SKM-1 (cell line): ENCODE results near the gene RPN2.

Experiments
- DNase-seq: peaks from one replicate; lab custom pipeline; 2025; ENCODE audit not compliant: unreplicated experiment; lab: John Stamatoyannopoulos, UW

Gene RPN2

GRCh38 chr20:37262505-37262904 is 83.4 kb downstream of the RPN2 start:
- DNase-seq: no peak

DNA sequence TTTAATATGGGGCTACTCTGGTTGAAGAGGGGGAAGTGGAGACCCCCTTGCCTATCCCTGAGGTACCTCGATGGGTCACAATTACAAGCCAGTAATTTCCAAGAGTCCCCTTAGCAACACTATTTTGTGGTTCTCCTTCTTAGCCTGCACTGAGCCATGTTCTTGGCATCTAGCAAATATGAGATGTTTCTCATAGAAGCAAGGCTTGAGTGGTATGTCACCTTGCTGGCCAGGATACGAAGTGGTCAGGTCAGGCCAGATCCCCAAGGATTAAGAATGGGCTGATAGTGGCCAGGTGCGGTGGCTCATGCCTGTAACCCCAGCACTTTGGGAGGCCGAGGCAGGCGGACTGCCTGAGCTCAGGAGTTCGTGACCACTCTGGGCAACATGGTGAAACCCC is 84.6 kb downstream of the RPN2 start:
- DNase-seq: no peak

- DNase-seq: peak; percentile 94
Measured at GRCh38 chr20:37265152-37265551, 86.0 kb downstream of the RPN2 start.

DNA sequence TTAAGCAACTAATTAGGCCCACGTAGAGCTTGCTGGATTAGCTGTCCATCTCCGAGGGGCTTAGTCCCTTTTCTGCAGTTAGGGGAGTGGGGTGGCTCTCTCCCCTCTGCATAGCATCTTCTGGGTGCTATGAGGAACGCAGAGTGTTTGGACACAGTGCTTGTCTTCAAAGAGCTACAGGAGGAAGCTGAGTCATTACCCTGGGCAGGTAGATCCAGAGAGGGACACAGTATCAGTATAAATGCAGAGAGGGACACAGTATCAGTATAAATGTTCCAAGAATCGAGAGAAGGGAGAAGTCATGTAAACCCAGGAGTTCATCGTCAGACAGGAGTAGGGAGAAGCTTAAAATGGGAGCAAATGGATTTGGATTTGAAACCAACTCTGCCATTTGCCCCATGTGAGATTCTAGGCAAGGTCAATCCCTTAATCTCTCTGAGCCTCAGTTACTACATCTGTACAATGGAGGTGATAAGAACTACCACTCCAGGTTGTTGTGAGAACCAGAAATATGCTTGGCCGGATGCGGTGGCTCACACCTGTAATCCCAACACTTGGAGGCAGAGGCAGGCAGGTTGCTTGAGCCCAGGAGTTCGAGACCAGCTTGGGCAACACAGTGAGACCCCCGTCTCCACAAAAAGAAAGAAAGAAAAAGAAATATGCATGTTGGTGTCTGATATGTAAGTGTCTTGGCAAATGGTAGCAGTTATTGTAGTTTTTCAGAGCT is 88.0 kb downstream of the RPN2 start:
- no peak for DNase-seq

DNA sequence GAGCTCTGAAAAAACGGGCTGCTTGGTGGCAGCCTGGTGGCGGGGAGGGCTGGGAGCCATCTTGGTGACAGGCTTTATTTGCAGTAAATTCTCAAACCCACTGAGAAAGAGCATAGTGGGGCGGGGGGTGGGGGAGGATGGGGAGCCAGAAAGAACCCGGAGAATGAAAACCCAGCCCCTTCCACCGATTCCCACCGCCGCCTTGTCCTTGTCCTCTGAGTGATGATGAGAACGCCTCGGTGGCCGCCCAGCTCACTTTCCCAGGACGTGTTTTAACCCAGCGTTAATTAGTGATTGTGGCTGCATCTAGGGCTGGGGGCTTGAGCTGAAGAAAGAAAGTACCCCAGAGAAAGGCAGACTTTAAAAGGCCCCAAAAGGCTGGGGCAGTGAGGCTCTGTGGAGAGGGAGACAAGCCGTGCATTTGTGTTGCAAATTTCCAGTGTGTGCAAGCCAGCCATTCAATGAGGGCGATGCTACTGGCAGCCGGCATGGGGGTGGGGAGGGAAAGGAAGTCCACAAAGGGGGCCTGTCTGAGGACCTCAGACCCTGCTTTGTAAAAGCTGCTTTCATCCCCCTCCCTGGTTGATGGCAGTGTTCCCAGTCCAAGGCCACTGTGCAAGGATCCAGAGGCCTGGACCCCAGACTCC is 88.7 kb downstream of the RPN2 start:
- DNase-seq: no peak

- peak; percentile 83 for DNase-seq
Measured at GRCh38 chr20:37270576-37271420, 91.7 kb downstream of the RPN2 start.

- no peak for DNase-seq
Measured at GRCh38 chr20:37271421-37271768, 92.3 kb downstream of the RPN2 start.

DNA sequence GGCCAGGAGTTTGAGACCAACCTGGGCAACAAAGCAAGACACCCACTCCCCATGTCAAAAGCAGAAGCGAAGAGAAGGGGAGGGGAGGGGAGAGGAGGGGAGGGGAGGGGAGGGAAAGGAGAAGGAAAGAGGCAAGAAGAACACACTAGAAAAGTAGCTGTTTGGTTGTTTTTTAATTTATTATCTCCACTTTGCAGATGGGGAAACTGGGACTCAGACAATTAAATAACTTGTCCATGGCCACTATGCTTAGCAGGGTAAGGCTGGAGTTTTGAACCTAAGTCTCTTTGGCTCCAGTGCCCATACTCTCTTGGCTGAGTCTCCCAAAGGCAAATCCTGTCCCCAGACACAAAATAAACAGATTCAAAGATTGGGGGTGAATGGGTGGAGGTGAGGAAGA is 94.9 kb downstream of the RPN2 start:
- DNase-seq: no peak

- peak; percentile 45 for DNase-seq
Measured at GRCh38 chr20:37274851-37275524, 95.9 kb downstream of the RPN2 start.

DNA sequence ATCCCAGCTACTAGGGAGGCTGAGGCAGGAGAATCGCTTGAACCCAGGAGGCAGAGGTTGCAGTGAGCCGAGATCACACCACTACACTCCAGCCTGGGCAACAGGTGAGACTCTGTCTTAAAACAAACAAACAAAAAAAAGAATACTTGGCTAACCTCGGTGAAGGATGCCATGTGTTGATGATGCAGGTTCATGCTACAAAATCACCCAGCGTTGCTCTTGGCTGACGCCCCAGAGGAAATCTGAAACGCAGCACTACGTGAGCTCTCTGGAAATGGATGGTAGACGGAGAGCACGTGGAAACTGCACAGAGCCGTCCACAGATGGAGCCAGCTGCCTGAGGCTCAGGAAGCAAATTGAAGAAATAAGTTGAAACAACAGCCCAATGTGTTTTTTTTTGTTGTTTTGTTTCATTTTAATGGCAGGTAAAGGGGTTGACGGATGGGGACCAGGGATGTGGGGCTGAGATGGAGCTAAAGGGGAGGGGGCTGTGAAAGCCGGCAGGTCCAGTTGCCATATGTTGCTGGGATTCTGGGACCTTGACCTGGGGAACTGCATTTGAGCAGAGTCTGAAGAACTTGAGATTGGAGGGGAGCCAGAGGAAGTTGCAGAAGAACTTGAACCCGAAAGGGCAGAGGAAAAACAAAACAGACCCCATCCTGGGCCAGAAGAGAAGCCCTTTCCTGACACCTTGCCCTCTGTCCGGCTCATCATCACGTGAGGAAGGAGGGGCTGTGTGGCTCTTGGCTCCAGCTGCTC is 97.5 kb downstream of the RPN2 start:
- DNase-seq: no peak

GRCh38 chr20:37277253-37277593 is 98.1 kb downstream of the RPN2 start:
- no peak for DNase-seq

DNA sequence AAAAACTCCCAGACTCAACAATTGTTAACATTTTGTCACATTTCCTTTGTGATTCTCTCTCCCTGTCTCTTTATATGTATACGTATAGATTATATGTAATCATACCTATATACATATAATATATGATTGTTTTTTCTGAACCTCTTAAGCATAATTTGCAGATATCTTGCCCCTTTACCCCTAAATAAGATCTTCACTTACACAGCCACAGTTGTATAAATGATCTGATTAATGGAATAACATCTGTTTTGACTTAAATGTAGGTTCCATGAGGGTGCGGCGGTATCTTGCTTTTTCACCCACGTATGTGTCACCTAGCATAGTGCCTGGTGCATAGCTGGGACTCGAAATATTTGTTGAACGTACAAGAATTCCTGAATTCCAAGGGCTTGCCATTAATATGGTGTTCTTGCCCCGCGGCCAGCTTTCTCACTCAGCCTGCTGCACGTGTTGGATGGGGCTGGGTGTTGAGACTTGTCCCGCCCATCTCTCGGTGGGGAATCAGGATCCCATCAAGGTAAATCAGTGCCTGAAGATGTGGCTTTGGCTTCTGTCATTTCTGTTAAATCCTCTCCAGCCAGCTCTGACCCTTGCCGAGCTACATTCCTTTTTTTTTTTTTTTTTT is 99.9 kb downstream of the RPN2 start:
- DNase-seq: no peak

GRCh38 chr20:37279820-37280219 is 100.7 kb downstream of the RPN2 start:
- no peak for DNase-seq

- no peak for DNase-seq
Measured at GRCh38 chr20:37280403-37280802, 101.3 kb downstream of the RPN2 start.

GRCh38 chr20:37282556-37282955 is 103.4 kb downstream of the RPN2 start:
- no peak for DNase-seq

DNA sequence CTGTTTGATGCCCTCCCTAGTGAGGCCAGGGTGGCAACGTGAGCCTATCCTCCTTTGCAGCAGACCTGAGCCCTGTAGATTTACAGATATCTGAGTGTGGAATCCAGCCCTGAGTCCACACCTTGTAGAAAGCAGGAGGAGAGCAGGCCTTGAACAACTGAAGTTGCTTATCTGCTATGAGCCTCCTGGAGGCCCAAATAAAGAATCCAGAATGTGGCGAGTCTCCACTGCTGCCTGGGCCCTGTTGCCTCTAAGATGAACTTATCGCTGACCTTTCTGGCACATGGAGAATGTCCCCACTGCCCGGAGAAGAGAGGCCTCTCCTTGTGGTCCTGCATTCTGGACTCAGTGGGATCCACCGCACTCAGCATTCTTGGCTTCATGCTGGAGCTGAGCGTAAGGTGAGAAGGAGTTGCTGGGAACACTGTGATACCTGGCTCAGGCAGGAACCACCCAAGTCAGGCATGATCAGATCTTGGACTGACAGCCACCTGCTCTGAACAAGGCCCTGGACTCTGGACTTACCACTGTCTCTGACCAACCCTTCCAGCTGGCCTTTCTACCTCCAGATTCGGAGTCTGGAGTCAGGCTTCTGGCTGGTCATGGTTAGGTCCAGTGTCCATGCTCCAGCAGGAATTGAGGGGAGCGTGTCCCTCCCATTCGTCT is 104.5 kb downstream of the RPN2 start:
- DNase-seq: no peak

DNA sequence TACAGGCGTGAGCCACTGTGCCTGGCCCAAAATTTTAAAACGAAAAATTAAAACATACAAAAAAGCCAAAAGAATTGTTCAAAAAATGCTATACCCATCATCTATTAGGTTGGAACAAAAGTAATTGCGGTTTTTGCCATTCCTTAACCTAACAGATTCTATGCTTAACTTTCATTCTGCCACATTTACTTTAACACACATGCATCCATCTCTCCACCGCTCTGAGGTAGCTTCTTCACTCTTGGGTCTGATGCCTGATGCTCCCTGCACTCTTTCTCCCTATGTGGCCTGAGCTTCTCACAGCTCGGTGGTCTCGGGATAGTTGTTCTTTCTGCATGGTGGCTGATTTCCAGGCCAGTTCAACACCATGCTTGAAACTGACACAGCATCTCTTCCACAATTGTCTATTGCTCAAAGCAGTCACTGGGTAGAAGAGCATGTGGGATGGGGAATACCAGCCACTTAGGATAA is 105.6 kb downstream of the RPN2 start:
- DNase-seq: no peak

DNA sequence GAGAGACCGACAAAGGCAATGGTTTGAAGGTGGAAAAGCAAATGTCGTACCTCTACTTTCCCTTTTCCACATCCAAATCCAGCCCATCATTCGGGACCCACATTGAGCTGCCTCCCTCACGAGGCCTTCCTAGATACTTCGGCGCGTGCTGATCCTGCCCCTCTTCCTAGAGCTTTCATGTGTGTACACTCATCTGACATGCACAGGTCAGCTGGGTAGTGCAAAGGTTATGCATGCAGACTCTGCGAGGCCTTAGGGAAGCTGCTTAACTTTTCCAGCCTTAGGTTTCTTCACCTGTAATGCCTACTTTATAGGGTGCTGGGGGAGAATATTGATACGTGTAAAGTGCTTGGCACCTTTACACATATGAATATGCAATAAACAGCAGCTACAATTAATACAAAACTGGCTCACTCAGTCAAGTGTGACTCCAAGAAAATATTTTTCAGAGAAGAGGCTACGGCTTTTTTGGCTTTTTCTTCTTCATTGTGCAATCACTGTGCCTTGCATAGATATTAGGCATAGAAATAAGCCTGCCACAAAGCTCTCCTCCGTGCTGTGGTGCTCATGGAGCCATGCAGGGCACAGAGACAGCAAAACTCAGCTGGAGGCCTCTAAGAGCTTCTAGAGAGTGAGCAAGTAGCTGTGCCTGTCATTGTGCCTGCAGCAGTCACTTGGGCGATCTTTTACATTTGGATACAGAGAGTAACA is 106.7 kb downstream of the RPN2 start:
- no peak for DNase-seq

GRCh38 chr20:37288091-37288490 is 109.0 kb downstream of the RPN2 start:
- no peak for DNase-seq
